HG03060 (cell line): Measurements from ENCODE around the gene RGS16.
"Not testable (repeated sequence)": the region's sequence is repeated elsewhere in the genome, so short reads cannot be mapped to it uniquely, and the experiment has no call there.

ENCODE experiments used
- ATAC-seq: cut with Tn5 transposase; IDR thresholded peaks from one replicate; pipeline ENCODE4 v1.9.1; 2021; ENCODE audit warnings: low read depth, moderate number of reproducible peaks; ENCODE audit not compliant: unreplicated experiment

RGS16 gene

DNA sequence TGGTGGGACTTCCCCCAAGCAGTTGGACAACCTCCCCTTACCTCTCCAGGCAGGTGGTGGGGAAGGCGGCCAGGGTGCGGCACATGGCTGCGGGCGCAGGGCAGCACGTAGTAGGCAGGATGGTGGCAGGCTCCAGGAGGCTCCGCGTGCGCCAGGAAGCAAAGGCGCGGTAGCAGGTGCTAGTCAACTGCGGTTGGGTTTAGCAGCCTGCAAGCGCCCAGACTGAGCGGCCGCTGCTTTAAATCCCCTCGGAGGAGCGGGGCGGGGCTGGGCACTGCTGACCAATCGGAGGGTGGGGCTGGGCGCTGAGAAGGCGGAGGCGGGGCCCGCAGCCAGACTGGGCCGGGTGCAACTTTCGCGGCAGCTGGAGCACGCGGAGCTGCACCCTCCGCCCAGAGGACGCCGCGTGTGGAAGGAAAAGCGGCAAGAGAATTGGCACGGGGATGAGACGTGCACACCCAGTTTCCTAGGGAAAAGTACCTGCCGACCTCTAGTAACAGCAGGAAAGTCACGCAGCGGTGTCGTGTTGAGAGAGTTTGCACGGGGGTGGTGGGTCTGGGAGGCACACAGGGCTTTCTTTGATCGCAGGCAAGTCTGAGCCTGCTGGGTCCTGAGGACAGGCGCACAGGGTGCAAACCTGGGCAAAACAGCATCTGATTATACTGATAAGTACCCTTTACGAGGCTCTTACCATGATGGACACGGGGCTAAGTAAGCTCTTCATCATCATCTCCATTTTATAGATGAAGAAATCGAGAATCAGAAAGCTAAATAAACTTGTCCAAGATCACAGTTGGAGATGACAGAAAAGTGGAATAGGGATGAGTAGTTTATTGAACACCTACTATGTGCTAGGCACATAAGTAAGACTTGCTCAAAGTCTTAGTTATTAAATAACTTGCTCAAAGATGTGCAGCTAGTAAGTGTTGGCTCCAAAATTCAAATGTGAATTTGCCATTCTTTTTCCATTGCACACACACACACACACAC, at the start of gene RGS16:
TSS of gene RGS16 (minus strand) at position 215 of the 990 bp plus-strand sequence. CDS start at position 85, 130 bp downstream.
- ATAC-seq = no peak

DNA sequence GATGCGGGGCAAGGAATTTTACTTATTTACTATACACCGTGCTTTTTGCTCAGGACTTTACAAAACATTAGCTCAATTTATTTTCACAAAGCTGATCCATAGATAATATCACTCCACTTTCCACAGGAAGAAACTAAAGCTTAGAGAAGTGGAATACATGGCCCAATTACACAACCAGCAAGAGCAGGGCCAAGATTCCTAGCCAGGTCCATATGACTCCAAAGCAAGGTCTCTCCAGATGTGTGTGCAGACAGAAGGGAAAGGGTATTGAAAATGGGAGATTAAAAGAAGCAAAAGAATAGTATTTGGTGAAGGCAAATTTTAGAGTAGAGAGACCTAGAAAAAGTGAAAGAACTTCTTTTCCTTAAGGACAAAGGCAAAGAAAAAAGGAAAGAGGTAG, 49.8 kb upstream of the RGS16 start:
- no peak for ATAC-seq

GRCh38 chr1:182652933-182653332, 48.7 kb upstream of the RGS16 start:
- ATAC-seq = no peak

DNA sequence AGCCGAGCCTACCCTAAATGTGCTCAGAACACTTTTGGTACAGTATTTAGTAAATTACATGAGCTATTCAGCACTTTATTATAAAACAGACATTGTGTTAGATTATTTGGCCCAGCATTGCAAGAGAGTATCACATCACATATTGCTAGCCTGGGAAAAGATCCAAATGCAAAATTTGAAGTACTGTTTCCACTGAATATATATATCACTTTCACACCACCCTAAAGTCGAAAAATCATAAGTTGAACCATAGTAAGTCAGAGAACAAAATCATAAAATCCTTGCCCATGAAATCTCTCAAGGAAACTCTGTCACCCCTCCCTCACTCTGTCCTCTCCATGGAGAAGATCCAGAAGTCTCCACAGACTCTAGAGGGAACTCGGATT, 47.1 kb upstream of the RGS16 start:
- ATAC-seq = no peak

GRCh38 chr1:182650678-182651338, 46.6 kb upstream of the RGS16 start:
- ATAC-seq = no peak

- ATAC-seq = peak; percentile 48
These were observed 44.9 kb upstream of the RGS16 start for GRCh38 chr1:182649041-182649440.

GRCh38 chr1:182646739-182647138, 42.5 kb upstream of the RGS16 start:
- ATAC-seq = no peak

GRCh38 chr1:182644886-182645285, 40.7 kb upstream of the RGS16 start:
- no peak for ATAC-seq

- ATAC-seq = no peak
These were observed 39.5 kb upstream of the RGS16 start for GRCh38 chr1:182643699-182644098.

DNA sequence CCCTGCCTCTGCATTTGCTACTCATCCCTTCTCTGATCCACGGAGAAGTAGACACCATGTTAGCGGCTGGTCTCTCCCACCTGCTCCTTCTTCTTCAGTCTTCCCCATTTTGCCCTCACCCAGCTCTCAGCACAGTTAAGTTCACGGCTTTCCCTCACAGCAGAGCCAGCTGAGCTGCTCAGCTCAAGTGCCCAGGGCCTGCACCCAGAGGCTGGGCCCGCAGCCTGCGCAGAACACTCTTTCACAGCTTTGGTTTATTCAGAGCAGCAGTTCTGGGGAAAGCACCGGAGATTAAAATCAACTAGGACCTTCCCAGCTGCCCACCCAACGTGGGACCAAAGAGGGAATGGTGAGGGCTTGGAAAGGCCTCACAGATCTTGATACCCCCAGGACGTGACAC, 38.3 kb upstream of the RGS16 start:
- no peak for ATAC-seq

GRCh38 chr1:182641561-182641960, 37.4 kb upstream of the RGS16 start:
- ATAC-seq = no peak

DNA sequence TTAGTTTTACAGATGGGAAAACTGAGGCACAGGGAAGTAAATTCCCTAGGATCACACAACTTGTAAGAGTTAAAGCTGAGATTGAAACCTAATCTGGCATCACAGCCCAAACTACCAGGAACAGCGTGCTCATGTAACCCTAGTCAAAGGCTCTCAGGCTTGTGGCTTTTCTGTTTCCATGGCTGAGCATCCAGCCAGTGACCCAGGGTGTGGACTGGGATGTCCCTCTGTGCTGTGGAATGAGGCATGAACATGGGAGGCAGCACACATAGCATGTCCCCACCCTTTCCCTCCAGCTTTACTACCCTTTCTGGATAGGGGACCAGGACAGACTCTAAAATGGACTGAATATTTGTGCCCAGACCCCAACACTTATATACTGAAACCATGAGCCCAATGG, 35.1 kb upstream of the RGS16 start:
- no peak for ATAC-seq

DNA sequence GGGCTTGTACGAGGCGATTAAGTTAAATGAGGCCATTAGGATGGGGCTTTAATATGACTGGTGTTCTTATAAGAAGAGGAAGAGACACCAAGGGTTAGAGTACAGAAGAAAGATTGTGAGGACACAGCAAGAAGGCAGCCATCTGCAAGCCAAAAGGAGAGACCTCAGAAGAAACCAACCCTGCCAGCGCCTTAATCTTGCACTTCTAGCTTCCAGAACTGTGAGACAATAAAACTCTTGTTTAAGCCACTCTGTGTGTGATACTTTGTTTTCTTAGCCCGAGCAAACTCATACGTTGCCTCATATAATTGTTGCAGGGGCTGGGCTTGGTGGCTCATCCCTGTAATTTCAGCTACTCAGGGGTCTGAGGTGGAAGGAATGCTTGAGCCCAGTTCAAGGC, 33.6 kb upstream of the RGS16 start:
- ATAC-seq = no peak

- ATAC-seq = no peak
These were observed 31.7 kb upstream of the RGS16 start for GRCh38 chr1:182635871-182636270.

DNA sequence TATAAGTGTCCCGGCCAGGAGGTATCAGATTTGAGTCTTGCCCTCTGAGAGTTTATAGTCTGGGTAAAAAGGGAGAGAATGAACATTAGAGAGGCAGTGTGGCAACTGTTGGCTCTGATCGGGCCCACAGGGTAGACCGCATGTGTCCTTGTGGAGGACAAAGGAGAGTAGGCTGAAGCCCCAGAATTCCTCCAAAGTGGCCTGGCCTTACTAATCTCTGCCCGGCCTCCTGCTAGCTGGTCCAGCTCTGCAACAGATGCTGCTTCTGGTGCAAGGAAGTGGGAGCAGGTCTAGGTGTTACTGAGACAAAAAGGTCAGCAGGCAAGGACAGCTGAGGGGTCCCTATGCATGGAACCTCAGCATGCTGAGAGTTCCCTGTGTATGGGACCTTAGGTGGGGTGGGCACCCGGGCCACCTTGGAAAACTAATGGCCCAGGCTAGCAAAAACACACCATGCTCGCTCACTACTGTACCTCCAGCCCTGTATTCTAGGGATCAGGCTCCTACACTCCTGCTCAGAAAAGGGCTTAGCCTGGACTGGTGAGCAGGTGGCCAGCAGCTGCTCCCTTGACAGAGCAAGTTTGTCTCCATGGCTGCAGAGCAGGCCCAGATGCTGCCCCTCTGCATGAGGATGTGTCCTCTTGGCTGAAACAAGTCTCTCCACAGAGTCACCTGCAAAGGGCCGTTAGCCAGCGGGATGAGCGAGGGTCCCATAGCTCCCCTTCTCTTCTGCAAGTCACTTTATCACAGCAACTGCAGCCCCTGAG, 30.3 kb upstream of the RGS16 start:
- ATAC-seq = no peak

GRCh38 chr1:182633657-182634281, 29.6 kb upstream of the RGS16 start:
- no peak for ATAC-seq

GRCh38 chr1:182633031-182633430, 28.8 kb upstream of the RGS16 start:
- ATAC-seq = no peak

- not testable (repeated sequence) for ATAC-seq
These were observed 28.3 kb upstream of the RGS16 start for GRCh38 chr1:182632441-182632857.

GRCh38 chr1:182631954-182632353, 27.8 kb upstream of the RGS16 start:
- ATAC-seq = no peak

DNA sequence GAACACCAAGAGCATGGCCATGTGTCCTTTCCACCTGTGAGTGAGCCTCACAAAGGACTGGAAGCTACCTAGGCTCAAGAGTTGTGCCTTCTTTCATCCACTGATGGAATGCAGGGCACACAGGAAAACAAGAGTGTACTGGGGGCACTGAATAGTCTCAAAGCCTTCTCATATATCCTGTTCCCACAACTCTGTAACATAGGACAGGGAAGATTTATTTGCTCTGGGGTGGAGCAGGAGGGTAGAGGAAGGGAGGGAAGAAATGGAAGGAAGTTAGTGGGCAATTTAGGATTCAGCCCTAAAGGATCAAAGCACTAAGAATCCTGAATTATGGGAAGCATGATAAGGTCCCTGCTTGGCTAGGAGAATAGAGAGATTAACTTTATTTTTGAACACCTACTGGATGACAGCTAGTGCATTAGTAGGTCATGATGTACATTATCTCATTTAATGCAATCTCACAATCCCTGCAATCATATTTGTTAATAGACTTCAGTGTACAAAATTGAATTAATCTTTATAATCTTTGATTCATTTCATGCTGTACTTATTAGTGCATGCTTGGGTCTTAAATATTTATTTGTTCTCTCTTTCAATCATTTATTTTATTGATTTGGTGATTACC, 27.0 kb upstream of the RGS16 start:
- no peak for ATAC-seq
